K562 (cell line): ENCODE results near the gene ACSF2. TPM values are rescaled to one million over a fixed set of nuclear protein-coding genes. Genes with fewer than 3 reads are reported as not detected.

ENCODE experiments used
- ARID2 ChIP-seq: fragments of 450-650 bp; IDR thresholded peaks from 2 replicates; pipeline ENCODE4 v1.6.1; 2017; ENCODE audit warnings: antibody characterized with exemption, mild to moderate bottlenecking
- CBX2 ChIP-seq: fragments of 200-600 bp; sonication (generic); IDR thresholded peaks from one replicate; pipeline ENCODE4 v1.6.1; 2012; ENCODE audit warnings: mild to moderate bottlenecking, low read length, inconsistent platforms; ENCODE audit not compliant: insufficient read depth, poor library complexity, severe bottlenecking
- DNMT1 ChIP-seq: fragments of 450-650 bp; IDR thresholded peaks from 2 replicates; pipeline ENCODE4 v1.6.1; 2016; ENCODE audit warnings: antibody characterized with exemption, mild to moderate bottlenecking
- E2F3 ChIP-seq: fragments of 250-450 bp; sonication (Bioruptor Pico); IDR thresholded peaks from 2 replicates; pipeline ENCODE4 v1.4.0; 2020; ENCODE audit warnings: mild to moderate bottlenecking
- FOXK2 ChIP-seq, 2 experiments: fragments of 450-650 bp; IDR thresholded peaks in 1 of 2; conservative IDR thresholded peaks in 1 of 2; 2 replicates each; pipeline ENCODE4 v1.6.1; 2016; ENCODE audit warnings: low read depth in 2 of 2, mild to moderate bottlenecking in 1 of 2
- RAD51 ChIP-seq: fragments of 450-650 bp; IDR thresholded peaks from 2 replicates; pipeline ENCODE4 v1.7.1; 2016; ENCODE audit warnings: low read depth, mild to moderate bottlenecking, borderline replicate concordance
- SETDB1 ChIP-seq: IDR thresholded peaks from one replicate; pipeline ENCODE4 v1.6.1; 2012; ENCODE audit warnings: low read length, control low read depth, inconsistent platforms
- SIN3A ChIP-seq, 2 experiments: fragments of 150-350 bp in 1 of 2; IDR thresholded peaks; 2 replicates each; pipeline ENCODE4 v1.6.1; 2011 to 2016; ENCODE audit warnings: borderline replicate concordance in 2 of 2, low read depth in 2 of 2, low read length in 2 of 2, mild to moderate bottlenecking in 2 of 2, moderate library complexity in 2 of 2; ENCODE audit not compliant: control insufficient read depth in 1 of 2
- SMAD1 ChIP-seq: fragments of 150-350 bp; IDR thresholded peaks from 2 replicates; pipeline ENCODE4 v1.6.1; 2014; ENCODE audit warnings: low read length, low read depth; ENCODE audit not compliant: partially characterized antibody
- STAG1 ChIP-seq: sonication (generic); formaldehyde crosslinking; IDR thresholded peaks from 2 replicates; pipeline ENCODE4 v1.5.0; 2020; ENCODE audit warnings: missing genetic modification reagents, borderline replicate concordance
- ZNF121 ChIP-seq: sonication (generic); formaldehyde crosslinking; conservative IDR thresholded peaks from 2 replicates; pipeline ENCODE4 v1.8.0; 2022; ENCODE audit warnings: missing genetic modification reagents
- ZNF354B ChIP-seq: fragments of 250-450 bp; sonication (Bioruptor Pico); IDR thresholded peaks from 2 replicates; pipeline ENCODE4 v1.4.0; 2020
- ZNF589 ChIP-seq: fragments of 200-800 bp; sonication (Bioruptor generic); IDR thresholded peaks from 2 replicates; pipeline ENCODE4 v1.6.1; 2016; ENCODE audit warnings: low read depth, missing genetic modification characterization, missing compliant biosample characterization
- ZNF644 ChIP-seq: fragments of 200-800 bp; sonication (Bioruptor generic); IDR thresholded peaks from 2 replicates; pipeline ENCODE4 v1.6.1; 2016; ENCODE audit warnings: low read depth, missing genetic modification characterization, missing compliant biosample characterization
- ZNF79 ChIP-seq: fragments of 250-450 bp; sonication (Bioruptor Pico); IDR thresholded peaks from 2 replicates; pipeline ENCODE4 v1.4.0; 2020; ENCODE audit warnings: low read depth, mild to moderate bottlenecking, moderate library complexity
- ZZZ3 ChIP-seq: fragments of 450-650 bp; IDR thresholded peaks from 2 replicates; pipeline ENCODE4 v1.6.1; 2016; ENCODE audit warnings: antibody characterized with exemption, mild to moderate bottlenecking, moderate library complexity
- polyA plus RNA-seq, 8 experiments: library from polyadenylated mRNA; depleted of rRNA in 4 of 8; stranded (reverse) in 5 of 8; unstranded in 3 of 8; fragments of >200 nt; fragmentation: Nextera tagmentation in 2 of 8; fragmentation: Illumina TruSeq in 1 of 8; extraction: Ambion mirVana in 2 of 8; extraction: Trizol in 1 of 8; gene quantifications; 2 replicates each; pipeline versions ENCODE4 v1.2.1 to v1.2.3, GENCODE V29; 2011 to 2014; ENCODE audit warnings: inconsistent platforms in 1 of 8, missing spikeins in 1 of 8
- total RNA-seq, 7 experiments: library from RNA; depleted of rRNA in 6 of 7; stranded (reverse); fragments of >200 nt in 6 of 7; fragmentation: Illumina TruSeq in 2 of 7; extraction: Trizol in 2 of 7; gene quantifications; 2 replicates each; pipeline versions ENCODE4 v1.2.1 to v1.2.3, GENCODE V29; 2011 to 2021; ENCODE audit warnings: low replicate concordance in 1 of 7
- TF ChIP-seq, protein P1 (sequence below): fragments of 450-650 bp; formaldehyde crosslinking; IDR thresholded peaks from 2 replicates; pipeline ENCODE4 v1.4.0; 2022; ENCODE audit warnings: missing genetic modification characterization
- TF ChIP-seq, protein P2 (sequence below): sonication (generic); formaldehyde crosslinking; IDR thresholded peaks from 2 replicates; pipeline ENCODE4 v1.8.0; 2023; ENCODE audit warnings: mild to moderate bottlenecking, missing genetic modification reagents
- TF ChIP-seq, protein P3 (sequence below): fragments of 450-650 bp; IDR thresholded peaks from 2 replicates; pipeline ENCODE4 v1.6.1; 2016; ENCODE audit warnings: low read depth

The ACSF2 gene
- total and polyA plus RNA-seq, 9 of the 15 experiments (the other 6 are each of a cell fraction or from before 2014, with no cell fraction given), result 0.89 to 6.1 (median 3.5) TPM

DNA sequence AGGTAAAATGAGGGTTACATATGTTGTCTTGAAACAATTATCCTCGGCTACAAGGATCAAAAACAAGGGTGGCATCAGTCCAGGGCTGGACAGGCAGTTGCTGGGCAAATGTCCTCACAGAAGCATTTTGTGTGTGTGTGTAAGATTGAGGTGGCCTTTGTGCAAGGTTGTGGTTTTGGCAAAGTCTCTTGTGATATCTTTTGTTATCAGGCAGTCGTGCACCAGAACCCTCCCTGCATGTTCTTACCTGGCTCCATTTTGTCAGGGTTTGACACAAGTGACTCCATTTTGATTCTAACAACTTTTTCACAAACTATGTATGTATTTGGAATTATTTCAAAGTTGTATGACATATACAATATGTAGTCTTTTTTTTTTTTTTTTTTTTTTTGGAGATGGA is 22.6 kb downstream of the ACSF2 start (continued):
- TF ChIP-seq, protein P1, sequence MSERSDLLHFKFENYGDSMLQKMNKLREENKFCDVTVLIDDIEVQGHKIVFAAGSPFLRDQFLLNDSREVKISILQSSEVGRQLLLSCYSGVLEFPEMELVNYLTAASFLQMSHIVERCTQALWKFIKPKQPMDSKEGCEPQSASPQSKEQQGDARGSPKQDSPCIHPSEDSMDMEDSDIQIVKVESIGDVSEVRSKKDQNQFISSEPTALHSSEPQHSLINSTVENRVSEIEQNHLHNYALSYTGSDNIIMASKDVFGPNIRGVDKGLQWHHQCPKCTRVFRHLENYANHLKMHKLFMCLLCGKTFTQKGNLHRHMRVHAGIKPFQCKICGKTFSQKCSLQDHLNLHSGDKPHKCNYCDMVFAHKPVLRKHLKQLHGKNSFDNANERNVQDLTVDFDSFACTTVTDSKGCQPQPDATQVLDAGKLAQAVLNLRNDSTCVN (CRISPR knock-in tag), result no peak
- TF ChIP-seq CBX2, result no peak
- TF ChIP-seq, protein P2, sequence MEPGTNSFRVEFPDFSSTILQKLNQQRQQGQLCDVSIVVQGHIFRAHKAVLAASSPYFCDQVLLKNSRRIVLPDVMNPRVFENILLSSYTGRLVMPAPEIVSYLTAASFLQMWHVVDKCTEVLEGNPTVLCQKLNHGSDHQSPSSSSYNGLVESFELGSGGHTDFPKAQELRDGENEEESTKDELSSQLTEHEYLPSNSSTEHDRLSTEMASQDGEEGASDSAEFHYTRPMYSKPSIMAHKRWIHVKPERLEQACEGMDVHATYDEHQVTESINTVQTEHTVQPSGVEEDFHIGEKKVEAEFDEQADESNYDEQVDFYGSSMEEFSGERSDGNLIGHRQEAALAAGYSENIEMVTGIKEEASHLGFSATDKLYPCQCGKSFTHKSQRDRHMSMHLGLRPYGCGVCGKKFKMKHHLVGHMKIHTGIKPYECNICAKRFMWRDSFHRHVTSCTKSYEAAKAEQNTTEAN, result no peak
- TF ChIP-seq ZNF121 (CRISPR knock-in tag), result no peak
- TF ChIP-seq E2F3 (CRISPR knock-in tag), result peak; percentile 82; the same call in 1 of the 2 replicates
- TF ChIP-seq SMAD1, result no peak
- 0 out of 2 replicates have a peak, but pooled peaks have one; percentile 57 for TF ChIP-seq ZNF79 (CRISPR knock-in tag)
- no peak for TF ChIP-seq ARID2
- TF ChIP-seq ZZZ3, result no peak
- no peak for TF ChIP-seq STAG1 (CRISPR knock-in tag)
- TF ChIP-seq SETDB1, result no peak
- TF ChIP-seq FOXK2 (conservative IDR thresholded peaks at IDR 0.05 in 1 of 2, IDR thresholded peaks at IDR 0.05 in 1 of 2; ENCODE audit: low read depth in 2 of 2), result no peak
- peak; percentile 75; the same call in 1 of the 2 replicates for TF ChIP-seq ZNF354B (CRISPR knock-in tag)
- TF ChIP-seq ZNF589 (CRISPR knock-in tag), result peak; percentile 81; the same call in 1 of the 2 replicates
- TF ChIP-seq ZNF644 (tag), result peak; percentile 80; the same call in 1 of the 2 replicates
- TF ChIP-seq RAD51, result no peak
- TF ChIP-seq DNMT1, result no peak
- no peak for TF ChIP-seq SIN3A (IDR thresholded peaks at IDR 0.05; ENCODE audit: borderline replicate concordance in 2 of 2, control insufficient read depth in 1 of 2, low read depth in 2 of 2, low read length in 2 of 2)
- TF ChIP-seq, protein P3, sequence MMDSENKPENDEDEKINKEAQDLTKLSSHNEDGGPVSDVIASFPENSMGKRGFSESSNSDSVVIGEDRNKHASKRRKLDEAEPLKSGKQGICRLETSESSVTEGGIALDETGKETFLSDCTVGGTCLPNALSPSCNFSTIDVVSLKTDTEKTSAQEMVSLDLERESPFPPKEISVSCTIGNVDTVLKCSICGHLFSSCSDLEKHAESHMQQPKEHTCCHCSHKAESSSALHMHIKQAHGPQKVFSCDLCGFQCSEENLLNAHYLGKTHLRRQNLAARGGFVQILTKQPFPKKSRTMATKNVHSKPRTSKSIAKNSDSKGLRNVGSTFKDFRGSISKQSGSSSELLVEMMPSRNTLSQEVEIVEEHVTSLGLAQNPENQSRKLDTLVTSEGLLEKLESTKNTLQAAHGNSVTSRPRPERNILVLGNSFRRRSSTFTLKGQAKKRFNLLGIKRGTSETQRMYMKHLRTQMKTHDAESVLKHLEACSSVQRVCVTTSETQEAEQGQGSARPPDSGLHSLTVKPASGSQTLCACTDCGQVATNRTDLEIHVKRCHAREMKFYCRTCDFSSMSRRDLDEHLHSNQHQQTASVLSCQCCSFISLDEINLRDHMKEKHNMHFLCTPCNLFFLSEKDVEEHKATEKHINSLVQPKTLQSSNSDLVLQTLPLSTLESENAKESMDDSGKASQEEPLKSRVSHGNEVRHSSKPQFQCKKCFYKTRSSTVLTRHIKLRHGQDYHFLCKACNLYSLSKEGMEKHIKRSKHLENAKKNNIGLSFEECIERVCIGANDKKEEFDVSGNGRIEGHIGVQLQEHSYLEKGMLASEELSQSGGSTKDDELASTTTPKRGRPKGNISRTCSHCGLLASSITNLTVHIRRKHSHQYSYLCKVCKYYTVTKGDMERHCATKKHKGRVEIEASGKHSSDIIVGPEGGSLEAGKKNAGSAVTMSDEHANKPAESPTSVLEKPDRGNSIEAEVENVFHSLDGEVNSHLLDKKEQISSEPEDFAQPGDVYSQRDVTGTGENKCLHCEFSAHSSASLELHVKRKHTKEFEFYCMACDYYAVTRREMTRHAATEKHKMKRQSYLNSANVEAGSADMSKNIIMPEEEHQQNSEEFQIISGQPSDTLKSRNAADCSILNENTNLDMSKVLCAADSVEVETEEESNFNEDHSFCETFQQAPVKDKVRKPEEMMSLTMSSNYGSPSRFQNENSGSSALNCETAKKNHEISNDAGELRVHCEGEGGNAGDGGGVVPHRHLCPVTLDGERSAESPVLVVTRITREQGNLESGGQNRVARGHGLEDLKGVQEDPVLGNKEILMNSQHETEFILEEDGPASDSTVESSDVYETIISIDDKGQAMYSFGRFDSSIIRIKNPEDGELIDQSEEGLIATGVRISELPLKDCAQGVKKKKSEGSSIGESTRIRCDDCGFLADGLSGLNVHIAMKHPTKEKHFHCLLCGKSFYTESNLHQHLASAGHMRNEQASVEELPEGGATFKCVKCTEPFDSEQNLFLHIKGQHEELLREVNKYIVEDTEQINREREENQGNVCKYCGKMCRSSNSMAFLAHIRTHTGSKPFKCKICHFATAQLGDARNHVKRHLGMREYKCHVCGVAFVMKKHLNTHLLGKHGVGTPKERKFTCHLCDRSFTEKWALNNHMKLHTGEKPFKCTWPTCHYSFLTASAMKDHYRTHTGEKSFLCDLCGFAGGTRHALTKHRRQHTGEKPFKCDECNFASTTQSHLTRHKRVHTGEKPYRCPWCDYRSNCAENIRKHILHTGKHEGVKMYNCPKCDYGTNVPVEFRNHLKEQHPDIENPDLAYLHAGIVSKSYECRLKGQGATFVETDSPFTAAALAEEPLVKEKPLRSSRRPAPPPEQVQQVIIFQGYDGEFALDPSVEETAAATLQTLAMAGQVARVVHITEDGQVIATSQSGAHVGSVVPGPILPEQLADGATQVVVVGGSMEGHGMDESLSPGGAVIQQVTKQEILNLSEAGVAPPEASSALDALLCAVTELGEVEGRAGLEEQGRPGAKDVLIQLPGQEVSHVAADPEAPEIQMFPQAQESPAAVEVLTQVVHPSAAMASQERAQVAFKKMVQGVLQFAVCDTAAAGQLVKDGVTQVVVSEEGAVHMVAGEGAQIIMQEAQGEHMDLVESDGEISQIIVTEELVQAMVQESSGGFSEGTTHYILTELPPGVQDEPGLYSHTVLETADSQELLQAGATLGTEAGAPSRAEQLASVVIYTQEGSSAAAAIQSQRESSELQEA, result no peak
